Sigmoid colon (tissue), 7 donors: Measurements from ENCODE around the gene CDC42EP4. TPM values are rescaled to one million over a fixed set of nuclear protein-coding genes. Genes with fewer than 3 reads are reported as not detected.

Experiments
- DNase-seq: peaks from one replicate; pipeline ENCODE4 v3.0.0-alpha.2; 2019
- H3K27ac ChIP-seq, 4 donors: fragments of 200-600 bp; sonication (generic); one replicate each; pipeline ENCODE4 v1.5.1; 2016 to 2019; ENCODE audit warnings: mild to moderate bottlenecking in 1 of 4
- H3K27me3 ChIP-seq, 3 donors: fragments of 200-600 bp; sonication (generic); one replicate each; pipeline ENCODE4 v1.5.1; 2019; ENCODE audit warnings: mild to moderate bottlenecking in 1 of 3
- H3K36me3 ChIP-seq, 4 donors: fragments of 200-600 bp; sonication (generic); one replicate each; pipeline ENCODE4 v1.5.1; 2016 to 2019
- H3K4me1 ChIP-seq, 4 donors: fragments of 200-600 bp; sonication (generic); one replicate each; pipeline ENCODE4 v1.5.1; 2017 to 2019
- H3K4me3 ChIP-seq, 4 donors: fragments of 200-600 bp; sonication (generic); one replicate each; pipeline ENCODE4 v1.5.1; 2017 to 2019; ENCODE audit warnings: mild to moderate bottlenecking in 2 of 4, moderate library complexity in 1 of 4
- H3K9me3 ChIP-seq, 4 donors: fragments of 200-600 bp in 3 of 4; sonication (generic) in 3 of 4; one replicate each; pipeline versions ENCODE4 v1.5.1 to v1.6.1; 2013 to 2019
- EP300 ChIP-seq, 4 donors: sonication (generic); formaldehyde crosslinking; IDR thresholded peaks; one replicate each; pipeline ENCODE4 v1.6.1; 2017; ENCODE audit warnings: antibody characterized with exemption in 4 of 4
- POLR2A ChIP-seq, 2 donors: fragments of 450-650 bp; IDR thresholded peaks; one replicate each; pipeline ENCODE4 v1.6.1; 2016; ENCODE audit warnings: antibody characterized with exemption in 2 of 2, mild to moderate bottlenecking in 2 of 2, moderate library complexity in 2 of 2
- POLR2AphosphoS5 ChIP-seq, 4 donors: sonication (generic); formaldehyde crosslinking; IDR thresholded peaks; one replicate each; pipeline ENCODE4 v1.6.1; 2017; ENCODE audit warnings: antibody characterized with exemption in 4 of 4
- WGBS, 2 donors: extraction: QIAGEN DNeasy Blood & Tissue Kit; methylation state at CpG; one replicate each; pipeline ENCODE4 v1.1.7; 2013; 5-methylcytosine and 5-hydroxymethylcytosine counted together
- intact Hi-C: fragments of 100-400 bp; cut with DNase I; formaldehyde crosslinking; loops from one replicate; pipeline ENCODE4 v1.15.1; 2023
- polyA plus RNA-seq, 3 donors: library from polyadenylated mRNA; stranded (reverse); fragments of 200-250 nt; gene quantifications; one replicate each; pipeline ENCODE4 v1.2.3, GENCODE V29; 2013
- total RNA-seq, 4 donors: library from RNA; depleted of rRNA; stranded (reverse); fragments of >200 nt; gene quantifications; one replicate each; pipeline ENCODE4 v1.1.0, GENCODE V29; 2016
- TF ChIP-seq, protein P1 (sequence below), 4 experiments: fragments of 450-650 bp in 3 of 4; fragments of 200-600 bp in 1 of 4; IDR thresholded peaks; one replicate each; pipeline ENCODE4 v1.5.1; 2016 to 2019; ENCODE audit warnings: antibody characterized with exemption in 4 of 4, mild to moderate bottlenecking in 3 of 4, moderate library complexity in 2 of 4
- donor health status: healthy with polysubstance abuse.
- donor health status: Bipolar disorder and iron deficiency.
- donor health status: healthy.

CDC42EP4 gene
- total and polyA plus RNA-seq, 7 donors = 44.0 to 87.6 (median 68.1) TPM

DNA sequence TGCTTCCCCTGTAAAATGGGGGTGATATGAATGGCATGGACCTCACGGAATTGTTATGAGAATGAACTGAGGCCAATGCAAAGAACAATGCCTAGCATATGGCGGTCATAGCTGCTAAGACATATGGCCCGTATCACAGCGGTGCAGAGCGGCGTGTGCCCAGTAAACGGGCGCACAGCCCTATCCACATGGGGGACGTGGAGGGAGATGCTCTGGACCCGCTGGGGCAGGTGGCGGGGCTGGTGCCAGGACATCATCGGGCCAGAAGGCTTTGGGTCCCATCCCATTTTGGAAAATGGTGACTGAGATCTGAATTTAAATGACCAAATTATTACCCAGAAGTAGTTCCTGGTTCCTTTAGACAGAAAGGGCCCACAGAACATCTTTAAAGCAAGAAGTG, 31.6 kb downstream of the CDC42EP4 start:
- H3K4me1 ChIP-seq = peaks cover 0 to 66% (median 57%) of the 10 kb centered on the region in 4 donors
- DNase-seq = no peak
- H3K9me3 ChIP-seq = no peaks in the 10 kb centered on the region
- peaks cover 0 to 15% (median 4%) of the 10 kb centered on the region in 4 donors for H3K36me3 ChIP-seq
- TF ChIP-seq, protein P1, sequence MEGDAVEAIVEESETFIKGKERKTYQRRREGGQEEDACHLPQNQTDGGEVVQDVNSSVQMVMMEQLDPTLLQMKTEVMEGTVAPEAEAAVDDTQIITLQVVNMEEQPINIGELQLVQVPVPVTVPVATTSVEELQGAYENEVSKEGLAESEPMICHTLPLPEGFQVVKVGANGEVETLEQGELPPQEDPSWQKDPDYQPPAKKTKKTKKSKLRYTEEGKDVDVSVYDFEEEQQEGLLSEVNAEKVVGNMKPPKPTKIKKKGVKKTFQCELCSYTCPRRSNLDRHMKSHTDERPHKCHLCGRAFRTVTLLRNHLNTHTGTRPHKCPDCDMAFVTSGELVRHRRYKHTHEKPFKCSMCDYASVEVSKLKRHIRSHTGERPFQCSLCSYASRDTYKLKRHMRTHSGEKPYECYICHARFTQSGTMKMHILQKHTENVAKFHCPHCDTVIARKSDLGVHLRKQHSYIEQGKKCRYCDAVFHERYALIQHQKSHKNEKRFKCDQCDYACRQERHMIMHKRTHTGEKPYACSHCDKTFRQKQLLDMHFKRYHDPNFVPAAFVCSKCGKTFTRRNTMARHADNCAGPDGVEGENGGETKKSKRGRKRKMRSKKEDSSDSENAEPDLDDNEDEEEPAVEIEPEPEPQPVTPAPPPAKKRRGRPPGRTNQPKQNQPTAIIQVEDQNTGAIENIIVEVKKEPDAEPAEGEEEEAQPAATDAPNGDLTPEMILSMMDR (IDR thresholded peaks at IDR 0.05) = no peak
- TF ChIP-seq POLR2AphosphoS5 (IDR thresholded peaks at IDR 0.05) (no peak), EP300 (IDR thresholded peaks at IDR 0.05) (no peak), POLR2A (IDR thresholded peaks at IDR 0.05) (no peak)
- peak overlapping the region in 3 of 4 donors; percentile 79 to 83 (median 82) for H3K27ac ChIP-seq
- H3K4me3 ChIP-seq = no peak overlapping the region
- WGBS, 2 donors = 95 to 96% methylated on average over 12 of the region's 12 CpGs
- intact Hi-C loops = no loop called here
- no peaks in the 10 kb centered on the region for H3K27me3 ChIP-seq

DNA sequence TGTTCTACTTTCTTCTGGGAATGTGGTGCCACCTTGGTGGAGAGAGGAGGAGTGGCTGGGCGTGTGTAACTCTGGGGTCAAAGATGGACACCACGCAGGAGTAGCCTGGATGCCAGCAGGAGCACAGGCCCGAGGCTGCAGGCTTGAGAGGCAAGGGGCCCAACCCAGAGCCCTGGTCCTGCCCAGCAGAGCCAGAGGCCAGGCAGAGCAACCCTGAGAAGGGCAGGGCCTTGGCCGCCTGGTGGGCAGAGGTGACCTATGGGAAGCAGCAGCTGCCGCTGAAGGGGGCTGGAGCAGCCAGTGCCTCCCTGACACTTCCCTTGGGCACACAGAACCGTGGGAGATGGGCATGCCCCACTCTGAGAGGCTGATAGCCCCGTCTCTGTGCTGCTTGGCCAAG, 32.1 kb downstream of the CDC42EP4 start:
- H3K36me3 ChIP-seq = peaks cover 0 to 10% (median under 1%) of the 10 kb centered on the region in 4 donors
- DNase-seq = no peak
- TF ChIP-seq POLR2AphosphoS5 (IDR thresholded peaks at IDR 0.05) = no peak
- intact Hi-C loops = loop anchor here (5.0 kb wide), 1 partner anchor 33 kb away; the partner anchor contains the start of gene CDC42EP4
- no peak overlapping the region for H3K4me3 ChIP-seq
- H3K4me1 ChIP-seq = peaks cover 0 to 61% (median 52%) of the 10 kb centered on the region in 4 donors
- no peaks in the 10 kb centered on the region for H3K27me3 ChIP-seq
- 69 to 82% methylated on average over 7 of the region's 7 CpGs for WGBS, 2 donors
- H3K9me3 ChIP-seq = no peaks in the 10 kb centered on the region
- peak overlapping the region; percentile 77 to 83 (median 80) for H3K27ac ChIP-seq

DNA sequence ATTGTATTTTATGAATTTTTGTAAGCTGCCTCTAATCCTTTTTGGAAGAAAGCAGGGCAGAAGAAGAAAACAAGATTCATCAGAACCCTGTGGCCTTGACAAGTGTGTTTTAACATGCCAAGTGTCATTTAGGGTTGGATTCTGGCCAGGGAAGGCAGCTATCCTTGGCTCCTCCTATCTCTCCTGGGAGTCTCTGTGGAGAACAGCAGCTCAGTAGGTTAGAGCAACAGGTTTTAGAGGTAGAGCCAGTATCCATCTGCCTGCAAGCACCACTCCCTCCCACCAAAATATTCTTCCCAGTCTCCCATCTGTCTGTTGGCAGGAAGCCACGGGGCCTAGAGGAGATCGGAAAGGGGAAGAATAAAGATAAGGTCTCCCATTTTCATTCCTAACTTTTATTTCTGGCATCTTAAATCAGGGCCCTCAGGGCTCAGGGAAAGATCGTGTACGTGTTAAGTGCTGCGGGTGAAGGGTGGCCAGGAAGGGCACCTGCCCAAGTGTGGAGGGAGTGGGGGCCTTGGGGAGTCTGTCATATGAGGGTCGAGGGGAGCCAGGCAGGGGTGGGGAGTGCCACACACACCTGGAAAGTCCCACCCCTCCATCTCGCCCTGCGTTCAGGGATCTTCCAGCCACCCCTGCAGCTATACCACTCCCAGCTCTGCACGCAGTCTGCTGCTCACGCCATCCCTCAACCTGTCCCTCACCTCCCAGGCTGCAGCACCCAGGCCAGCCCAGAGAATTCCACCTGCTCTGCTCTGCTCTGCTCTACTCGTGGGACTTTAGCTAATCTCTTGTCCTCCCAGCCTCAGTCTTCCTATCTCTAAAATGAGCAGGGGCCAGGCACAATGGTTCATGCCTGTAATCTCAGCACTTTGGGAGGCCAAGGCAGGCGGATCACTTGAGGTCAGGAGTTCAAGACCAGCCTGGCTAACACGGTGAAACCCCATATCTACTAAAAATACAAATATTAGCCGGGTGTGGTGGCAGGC, 33.0 kb downstream of the CDC42EP4 start:
- TF ChIP-seq POLR2AphosphoS5 (IDR thresholded peaks at IDR 0.05) (peak in 2 of 4 donors; percentile 57 to 59), EP300 (IDR thresholded peaks at IDR 0.05) (peak in 1 of 4 donors; percentile 5), POLR2A (IDR thresholded peaks at IDR 0.05) (no peak)
- peak; percentile 80 for DNase-seq
- Histone ChIP-seq H3K4me1 (peaks cover 0 to 51% (median 42%) of the 10 kb centered on the region in 4 donors), H3K27ac (peak overlapping the region; percentile 77 to 83 (median 80)), H3K27me3 (no peaks in the 10 kb centered on the region), H3K9me3 (no peaks in the 10 kb centered on the region), H3K36me3 (peaks cover 0 to 9% (median 0%) of the 10 kb centered on the region in 4 donors), H3K4me3 (no peak overlapping the region)
- 23 to 58% methylated on average over 14 of the region's 14 CpGs for WGBS, 2 donors
- intact Hi-C loops = loop anchor here (5.0 kb wide), 1 partner anchor 34 kb away; the partner anchor contains the start of gene CDC42EP4

DNA sequence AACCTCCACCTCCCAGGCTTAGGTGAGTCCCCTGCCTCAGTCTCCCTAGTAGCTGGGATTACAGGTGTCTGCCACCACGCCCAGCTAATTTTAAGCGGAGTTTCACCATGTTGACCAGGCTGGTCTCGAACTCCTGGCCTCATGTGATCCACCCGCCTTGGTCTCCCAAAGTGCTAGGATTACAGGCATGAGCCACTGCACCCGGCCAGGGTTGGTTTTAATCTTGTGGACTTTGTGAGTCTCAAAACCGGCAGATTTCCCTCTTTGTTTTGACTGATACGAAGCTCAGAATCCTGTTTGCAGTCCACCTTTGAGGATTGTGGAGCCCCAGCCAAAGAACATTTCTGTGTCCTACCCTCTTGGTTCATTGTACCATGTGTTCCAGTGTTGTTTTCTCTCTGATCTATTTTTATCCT, 33.7 kb downstream of the CDC42EP4 start:
- Histone ChIP-seq H3K4me3 (no peak overlapping the region), H3K4me1 (peaks cover 0 to 44% (median 36%) of the 10 kb centered on the region in 4 donors), H3K27ac (peak overlapping the region; percentile 77 to 83 (median 80)), H3K36me3 (peaks cover 0 to 9% (median 0%) of the 10 kb centered on the region in 4 donors), H3K27me3 (no peaks in the 10 kb centered on the region), H3K9me3 (no peaks in the 10 kb centered on the region)
- WGBS, 2 donors = 30 to 57% methylated on average over 7 of the region's 7 CpGs
- TF ChIP-seq POLR2AphosphoS5 (IDR thresholded peaks at IDR 0.05) (no peak), EP300 (IDR thresholded peaks at IDR 0.05) (no peak), POLR2A (IDR thresholded peaks at IDR 0.05) (no peak)
- TF ChIP-seq, protein P1 (IDR thresholded peaks at IDR 0.05) = no peak
- intact Hi-C loops = loop anchor here (5.0 kb wide), 1 partner anchor 34 kb away; the partner anchor contains the start of gene CDC42EP4
- no peak for DNase-seq

DNA sequence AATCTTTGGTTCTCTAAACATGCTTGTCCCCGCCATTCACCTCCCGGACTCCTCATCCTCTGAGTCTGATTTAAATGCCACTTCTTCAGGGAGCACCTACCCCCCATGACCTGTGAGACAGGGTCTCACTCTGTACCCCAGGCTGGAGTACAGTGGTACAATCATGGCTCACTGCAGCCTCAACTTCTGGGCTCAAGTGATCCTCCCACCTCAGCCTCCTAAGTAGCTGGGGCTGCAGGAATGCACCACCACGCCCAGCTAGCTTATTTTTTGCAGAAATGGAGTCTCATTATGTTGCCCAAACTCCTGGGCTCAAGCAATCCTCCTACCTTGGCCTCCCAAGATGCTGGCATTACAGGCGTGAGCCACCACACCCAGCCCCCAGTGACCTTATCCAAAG, 37.3 kb downstream of the CDC42EP4 start:
- peaks cover 0 to 21% (median 21%) of the 10 kb centered on the region in 4 donors for H3K4me1 ChIP-seq
- no peak overlapping the region for H3K4me3 ChIP-seq
- no peak for DNase-seq
- intact Hi-C loops = no loop called here
- no peak overlapping the region for H3K27ac ChIP-seq
- H3K36me3 ChIP-seq = no peaks in the 10 kb centered on the region
- no peaks in the 10 kb centered on the region for H3K27me3 ChIP-seq
- no peak for TF ChIP-seq POLR2A (IDR thresholded peaks at IDR 0.05)
- TF ChIP-seq, protein P1 (IDR thresholded peaks at IDR 0.05) = no peak
- no peak for TF ChIP-seq POLR2AphosphoS5 (IDR thresholded peaks at IDR 0.05)
- no peak for TF ChIP-seq EP300 (IDR thresholded peaks at IDR 0.05)
- H3K9me3 ChIP-seq = peaks cover 0 to 3% (median 0%) of the 10 kb centered on the region in 4 donors
- WGBS, 2 donors = 97 to 98% methylated on average over 4 of the region's 4 CpGs
